Activated T-helper 9 cell treated with anti-CD3 and anti-CD28 coated beads, Interleukin-2, amount 50 U/mL, for 16 hours (primary cell): Measurements from ENCODE around the gene ZP2.
"Not testable (repeated sequence)": the region's sequence is repeated elsewhere in the genome, so short reads cannot be mapped to it uniquely, and the experiment has no call there.

Experiments
- DNase-seq: peaks from one replicate; pipeline ENCODE4 v3.0.0-alpha.2; 2020; ENCODE audit warnings: low read depth

The ZP2 gene

DNA sequence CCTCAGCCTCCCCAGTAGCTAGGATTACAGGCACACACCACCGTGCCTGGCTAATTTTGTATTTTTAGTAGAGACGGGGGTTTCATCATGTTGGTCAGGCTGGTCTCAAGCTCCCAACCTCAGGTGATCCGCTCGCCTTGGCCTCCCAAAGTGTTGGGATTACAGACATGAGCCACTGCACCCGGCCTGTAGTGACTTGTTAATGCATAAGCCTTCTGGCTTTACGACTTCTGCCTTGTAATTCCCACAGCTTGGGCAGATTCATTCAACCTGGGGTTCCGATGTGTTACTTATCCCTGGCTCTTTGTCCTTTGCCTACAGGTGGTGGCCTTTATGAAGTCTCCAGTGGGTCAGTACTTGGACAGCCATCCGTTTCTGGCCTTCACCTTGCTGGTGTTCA, 41.3 kb downstream of the ZP2 start:
- DNase-seq = not testable (repeated sequence)

DNA sequence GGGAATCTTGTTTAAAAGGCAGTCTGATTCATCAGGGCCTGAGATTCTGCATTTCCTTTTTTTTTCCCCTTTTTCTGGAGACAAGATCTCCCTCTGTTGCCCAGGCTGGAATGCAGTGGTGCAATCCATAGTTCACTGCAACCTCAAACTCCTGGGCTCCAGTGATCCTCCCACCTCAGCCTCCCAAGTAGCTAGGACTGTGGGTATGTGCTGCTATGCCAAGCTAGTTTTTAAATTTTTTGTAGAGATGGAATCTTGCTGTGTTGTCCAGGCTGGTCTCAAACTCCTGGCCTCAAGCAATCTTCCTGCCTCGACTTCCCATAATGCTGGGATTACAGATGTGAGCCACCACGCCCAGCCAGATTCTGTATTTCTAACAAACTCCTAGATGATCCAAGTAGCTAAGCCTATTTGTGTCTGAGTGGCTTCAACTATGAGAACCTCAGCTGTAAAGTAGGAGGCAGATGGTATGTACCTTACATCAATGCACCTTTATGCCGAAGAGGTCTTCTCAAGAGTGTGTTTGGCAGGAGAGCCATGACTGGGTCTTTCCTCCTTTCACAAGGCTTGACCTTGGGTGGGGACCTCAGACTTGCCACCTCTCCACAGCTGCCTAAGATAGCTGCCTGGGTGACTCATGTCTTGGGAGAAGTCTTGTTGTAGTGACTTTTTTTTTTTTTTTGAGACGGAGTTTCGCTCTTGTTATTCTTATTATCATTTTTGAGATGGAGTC, 42.0 kb downstream of the ZP2 start:
- DNase-seq = no peak

DNA sequence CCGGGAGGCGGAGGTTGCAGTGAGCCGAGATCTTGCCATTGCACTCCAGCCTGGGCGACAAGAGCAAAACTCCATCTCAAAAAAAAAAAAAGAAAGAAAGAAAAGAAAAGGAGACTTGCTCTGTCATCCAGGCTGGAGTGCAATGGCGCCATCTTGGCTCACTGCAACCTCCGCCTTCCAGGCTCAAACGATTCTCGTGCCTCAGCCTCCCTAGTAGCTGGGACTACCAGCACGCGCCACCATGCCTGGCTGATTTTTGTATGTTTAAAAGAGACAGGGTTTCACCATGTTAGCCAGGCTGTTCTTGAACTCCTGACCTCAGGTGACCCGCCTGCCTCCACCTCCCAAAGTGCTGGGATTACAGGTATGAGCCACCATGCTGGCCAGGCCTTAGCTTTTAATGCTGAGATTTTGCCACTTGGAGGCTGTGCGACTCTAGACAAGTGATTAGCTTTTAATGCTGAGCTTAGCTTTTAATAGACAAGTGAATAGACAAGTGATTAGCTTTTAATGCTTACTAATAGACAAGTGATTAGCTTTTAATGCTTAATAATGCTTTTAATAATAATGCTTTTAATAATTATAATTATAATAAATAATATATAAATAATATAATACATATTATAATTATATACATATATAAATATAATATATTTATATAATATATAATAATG, 43.3 kb downstream of the ZP2 start:
- no peak for DNase-seq

DNA sequence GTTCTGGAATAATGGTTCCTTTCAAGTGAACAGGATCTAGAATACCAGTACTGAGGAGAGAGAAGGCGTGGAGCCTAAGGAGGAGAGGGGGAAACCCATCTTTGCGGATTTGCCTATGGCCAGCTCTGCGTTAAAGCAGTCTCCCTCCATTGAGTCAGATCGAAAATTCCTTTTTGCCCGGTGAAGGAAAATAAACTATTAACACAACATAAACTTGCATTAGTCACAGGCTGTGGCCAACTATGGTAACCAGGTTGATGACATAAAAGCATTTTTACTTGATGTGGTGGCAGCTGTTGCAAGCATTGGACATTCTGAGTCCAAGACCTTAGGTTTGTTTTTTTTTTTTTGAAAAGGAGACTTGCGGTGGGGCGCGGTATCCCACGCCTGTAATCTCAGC, 44.0 kb downstream of the ZP2 start:
- no peak for DNase-seq

DNA sequence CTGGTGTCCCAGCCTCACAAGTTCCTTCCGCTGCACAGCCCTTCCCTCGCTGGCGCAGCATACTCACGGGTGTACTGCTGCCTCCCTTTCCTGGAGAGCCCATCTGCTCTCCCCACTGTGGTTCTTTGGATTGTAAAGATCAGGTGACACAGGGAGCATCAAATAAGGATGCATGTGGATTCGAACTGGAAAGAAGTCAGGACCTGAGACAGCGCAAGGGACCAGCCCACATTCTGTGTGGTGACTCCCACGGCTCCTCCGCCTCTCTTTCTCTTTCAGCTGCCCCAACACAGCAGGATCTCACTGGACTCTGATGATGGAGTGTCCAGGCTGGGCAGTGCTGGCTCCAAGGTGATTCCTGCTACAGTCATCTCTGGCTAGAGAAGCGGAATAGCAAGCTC, 44.8 kb downstream of the ZP2 start:
- no peak for DNase-seq

DNA sequence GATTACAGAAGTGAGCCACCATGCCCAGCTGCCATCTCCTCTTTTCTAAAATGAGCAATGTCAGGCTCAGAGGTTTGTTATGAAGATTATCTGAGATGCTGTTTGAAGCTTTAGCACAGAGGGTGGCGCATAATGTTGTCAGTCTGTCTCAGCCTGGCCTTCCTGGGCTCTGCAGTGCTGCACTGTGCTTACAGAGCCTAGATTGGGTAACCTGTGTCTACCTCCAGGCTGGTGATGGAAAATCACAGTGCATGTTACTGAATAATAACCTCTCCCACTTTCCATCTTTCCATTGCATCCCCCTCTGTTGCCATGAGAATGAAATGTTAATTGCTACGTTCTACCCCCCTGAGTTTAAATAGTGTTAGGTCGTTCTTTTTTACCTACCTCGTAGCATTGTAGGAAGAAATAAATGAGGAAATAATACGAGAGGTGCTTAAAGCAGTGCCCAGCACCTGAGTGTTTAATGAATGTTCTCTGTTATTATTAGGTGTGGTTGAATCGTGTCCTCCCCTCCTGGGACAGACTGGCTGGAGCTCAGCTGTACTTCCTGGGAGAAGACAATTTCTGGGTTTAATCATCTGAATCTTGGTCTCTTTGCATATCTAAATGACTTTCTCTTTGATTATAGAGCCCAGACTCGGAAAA, 46.7 kb downstream of the ZP2 start:
- no peak for DNase-seq

DNA sequence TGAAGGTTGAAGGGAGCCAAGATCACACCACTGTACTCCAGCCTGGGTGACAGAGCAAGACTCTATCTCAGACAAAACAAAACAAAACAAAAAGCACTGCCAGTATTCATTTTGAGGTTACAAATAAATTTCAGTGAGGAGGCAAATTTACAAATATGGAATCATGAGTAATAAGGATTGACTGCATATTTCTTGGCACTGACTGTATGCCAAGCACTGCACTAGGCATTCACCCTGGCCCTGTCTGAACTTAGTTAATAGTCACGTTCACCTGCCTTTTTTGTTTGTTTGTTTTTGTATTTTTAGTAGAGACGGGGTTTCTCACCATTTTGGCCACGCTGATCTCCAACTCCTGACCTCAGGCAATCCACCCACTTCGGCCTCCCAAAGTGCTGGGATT, 47.8 kb downstream of the ZP2 start:
- DNase-seq = no peak

DNA sequence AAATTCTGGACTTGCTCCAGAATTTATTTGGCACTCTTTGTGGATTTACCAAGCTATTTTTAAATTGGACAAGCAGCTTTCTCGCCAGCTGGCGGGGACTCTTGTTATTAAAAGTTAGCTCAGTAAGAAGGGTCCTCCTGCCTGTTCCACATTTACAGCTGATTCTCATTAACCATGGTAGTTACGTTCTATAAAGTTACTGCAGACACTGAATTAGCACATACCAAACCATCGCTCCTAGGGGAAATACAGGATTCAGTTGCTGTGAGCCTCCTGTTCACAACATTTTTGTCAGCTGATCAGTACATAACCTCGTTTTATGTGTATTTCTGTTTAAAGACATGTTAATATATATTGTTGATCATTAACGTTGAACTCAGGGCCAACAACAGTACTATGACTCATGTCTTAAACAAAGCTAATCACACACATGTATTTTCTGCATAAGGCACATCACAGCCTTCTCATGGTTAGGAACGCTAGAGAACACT, 48.7 kb downstream of the ZP2 start:
- no peak for DNase-seq

DNA sequence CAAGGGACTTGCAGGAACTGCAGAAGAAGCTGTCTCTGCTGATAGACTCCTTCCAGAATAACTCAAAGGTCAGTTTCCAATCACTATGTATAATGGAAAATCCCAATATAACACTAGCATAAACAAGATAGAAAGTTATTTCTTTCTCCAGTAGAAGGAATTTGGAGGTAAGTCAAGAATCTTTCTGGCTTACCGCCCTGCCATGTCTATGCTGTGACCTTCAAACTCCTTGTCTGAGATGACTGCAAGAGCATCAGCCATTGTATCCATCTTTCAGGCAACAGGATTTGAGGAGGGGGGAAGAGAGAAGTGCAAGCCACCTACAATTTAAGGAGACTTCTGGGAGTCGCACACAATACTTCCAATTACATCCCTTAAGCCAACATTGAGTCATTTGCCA, 50.2 kb downstream of the ZP2 start:
- no peak for DNase-seq

DNA sequence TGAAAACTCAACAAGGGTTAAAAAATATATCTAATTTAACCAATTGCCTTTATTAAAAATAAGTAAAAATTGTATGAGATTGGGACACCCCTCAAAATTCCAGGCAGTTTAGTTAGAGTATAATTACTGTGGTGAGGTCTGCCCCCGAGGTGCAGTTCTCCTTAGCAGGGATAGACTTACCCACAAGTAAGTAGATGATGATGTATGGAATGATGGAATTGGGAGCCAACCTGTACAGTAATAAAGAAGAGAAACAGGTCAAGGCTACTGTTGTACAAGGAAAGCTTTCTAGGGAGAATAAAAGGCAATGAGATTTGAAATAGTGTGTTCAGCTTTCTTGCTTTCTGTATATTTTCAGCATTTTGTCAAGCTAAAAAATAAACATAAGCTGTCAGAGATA, 51.1 kb downstream of the ZP2 start:
- no peak for DNase-seq

DNA sequence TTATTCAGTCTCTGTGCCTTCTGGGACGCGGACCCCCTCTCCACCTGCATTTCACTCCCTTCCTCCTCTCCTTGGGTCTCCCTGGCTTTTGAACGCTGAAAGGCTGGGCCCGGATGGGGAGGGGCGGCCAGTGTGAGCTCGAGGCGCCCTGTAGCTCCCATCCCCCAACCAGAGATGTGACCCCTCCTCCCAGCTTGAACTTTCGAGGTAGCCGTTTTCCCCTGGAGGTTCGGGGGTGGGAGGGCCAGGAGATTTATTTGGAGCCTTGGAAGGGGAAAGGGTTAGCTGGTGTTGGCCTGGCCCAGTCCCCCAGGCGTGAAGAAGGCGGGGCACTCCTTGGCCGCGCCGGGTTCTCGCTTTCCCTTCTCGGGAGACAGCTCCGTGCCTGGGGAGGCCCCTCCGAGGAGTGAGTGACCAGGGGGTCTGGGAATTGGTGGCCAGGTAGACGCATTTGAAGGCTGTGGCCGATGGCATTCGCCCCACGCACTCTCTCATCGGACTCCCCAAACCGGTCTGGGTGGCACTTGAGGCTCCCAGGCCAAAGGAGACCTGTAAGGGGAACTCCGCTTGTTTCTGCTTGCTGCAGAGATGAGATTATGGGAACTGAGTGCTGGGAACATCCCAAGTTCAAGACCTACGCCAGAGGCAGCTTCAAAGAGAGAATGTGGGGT, 52.0 kb downstream of the ZP2 start:
- peak; percentile 1 for DNase-seq

DNA sequence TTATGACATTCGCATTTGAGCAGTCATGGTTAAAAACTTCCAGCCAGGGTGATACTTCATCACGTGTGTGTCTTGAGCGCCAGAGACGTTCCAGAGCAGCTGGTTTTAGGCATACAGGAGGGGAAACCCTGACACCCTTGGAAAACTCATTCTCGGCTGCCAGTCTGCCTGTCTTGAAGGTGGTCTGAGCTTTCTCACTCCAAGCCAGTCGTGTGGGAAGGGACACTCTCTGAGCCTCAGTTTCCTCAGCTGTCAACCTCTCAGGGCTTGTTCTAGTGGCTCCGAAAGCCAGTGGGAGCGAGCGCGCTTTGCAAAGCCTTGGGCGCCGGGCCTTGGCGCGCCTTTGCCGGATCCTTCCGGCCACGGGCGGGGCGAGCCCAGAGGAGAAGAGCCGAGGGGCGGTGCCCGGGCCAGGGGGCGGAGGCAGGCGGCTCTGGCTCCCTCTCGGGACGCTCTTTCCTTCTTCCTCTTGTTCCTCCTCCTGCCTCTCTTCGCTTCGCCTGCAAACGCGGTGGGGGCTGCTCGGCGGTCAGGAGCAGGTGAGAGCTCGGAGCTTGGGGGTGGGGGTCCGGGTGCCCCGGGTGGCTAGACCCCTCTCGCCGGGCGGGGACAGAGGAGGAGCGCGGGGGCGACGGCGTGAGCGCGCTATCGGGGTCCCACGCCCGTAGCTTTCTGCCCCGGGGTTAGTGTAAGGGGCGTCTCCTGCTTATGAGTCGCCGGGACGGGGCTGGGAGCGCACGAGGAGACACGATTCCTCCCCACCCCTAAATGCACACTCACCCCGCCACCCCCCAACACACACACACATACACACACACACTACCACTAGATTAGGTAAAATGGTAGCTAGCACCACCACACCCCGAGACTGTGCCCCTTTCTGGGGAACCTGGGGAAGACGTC, 52.9 kb downstream of the ZP2 start, which contains the start of gene LDAF1:
LDAF1 (plus strand) TSS at position 467 of the 903 bp plus-strand sequence. CDS start 2,509 bp downstream, outside the sequence.
- peak; percentile 68 for DNase-seq

DNA sequence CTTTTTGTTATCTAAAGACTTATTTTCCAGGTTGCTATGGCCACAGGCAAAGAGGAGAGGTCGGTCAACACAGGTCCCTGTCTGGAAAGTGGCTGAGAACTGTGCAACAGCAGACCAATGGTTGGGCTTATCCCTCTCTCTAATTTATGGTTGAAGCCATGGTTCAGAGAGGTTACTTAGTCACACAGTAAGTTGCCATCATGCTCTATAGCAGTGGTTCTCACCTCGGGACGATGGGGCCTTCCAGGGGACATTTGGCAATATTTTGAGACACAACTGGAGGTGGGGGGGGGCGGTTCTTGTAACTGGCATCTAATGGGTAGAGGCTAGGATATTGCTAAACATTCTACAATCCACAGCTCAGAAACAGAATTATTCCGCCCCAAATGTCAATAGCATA, 53.7 kb downstream of the ZP2 start:
- no peak for DNase-seq

DNA sequence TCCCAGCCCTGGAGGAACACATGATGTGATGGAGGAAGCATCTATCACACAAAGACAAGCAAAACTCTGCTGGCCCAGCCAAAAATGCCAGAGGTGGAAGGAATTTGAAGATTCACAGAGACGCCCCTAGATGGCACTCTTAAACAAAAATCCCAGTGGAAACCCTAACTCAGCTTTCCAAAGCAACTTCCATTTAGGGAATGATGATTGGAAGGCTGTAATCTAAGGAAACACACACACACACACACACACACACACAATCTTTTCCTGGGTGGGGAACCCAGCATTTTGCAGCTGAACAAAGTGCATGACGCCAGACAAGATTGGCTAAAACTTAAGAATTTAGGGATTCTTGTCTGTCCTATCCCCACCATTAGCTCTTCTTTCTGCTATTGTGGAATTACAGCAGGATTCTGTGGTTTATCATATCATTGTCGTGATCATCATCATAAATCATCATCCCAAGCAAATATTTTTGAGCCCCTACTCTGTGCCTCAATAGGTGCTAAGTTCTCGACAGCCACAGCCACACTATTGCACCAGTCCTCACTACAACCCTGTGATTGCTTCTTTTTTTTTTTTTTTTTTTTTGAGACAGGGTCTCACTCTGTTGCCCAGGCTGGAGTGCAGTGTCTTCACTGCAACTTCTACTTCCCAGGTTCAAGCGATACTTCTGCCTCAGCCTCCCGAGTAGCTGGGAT, 54.5 kb downstream of the ZP2 start:
- DNase-seq = no peak

DNA sequence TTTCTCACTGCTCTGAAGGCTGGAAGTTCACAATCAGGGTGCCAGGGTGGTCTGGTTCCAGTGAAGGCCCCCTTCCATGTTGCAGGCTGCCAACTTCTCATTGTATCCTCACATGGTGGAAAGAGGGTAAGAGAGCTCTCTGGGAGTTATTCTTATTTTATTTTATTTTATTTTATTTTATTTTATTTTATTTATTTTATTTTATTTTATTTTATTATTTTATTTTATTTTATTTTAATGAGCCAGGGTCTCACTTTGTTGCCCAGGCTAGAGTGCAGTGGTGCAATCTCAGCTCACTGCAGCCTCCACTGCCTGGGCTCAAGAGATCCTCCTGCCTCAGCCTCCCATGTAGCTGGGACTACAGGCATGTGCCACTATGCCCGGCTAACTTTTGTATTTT, 55.4 kb downstream of the ZP2 start:
- not testable (repeated sequence) for DNase-seq

DNA sequence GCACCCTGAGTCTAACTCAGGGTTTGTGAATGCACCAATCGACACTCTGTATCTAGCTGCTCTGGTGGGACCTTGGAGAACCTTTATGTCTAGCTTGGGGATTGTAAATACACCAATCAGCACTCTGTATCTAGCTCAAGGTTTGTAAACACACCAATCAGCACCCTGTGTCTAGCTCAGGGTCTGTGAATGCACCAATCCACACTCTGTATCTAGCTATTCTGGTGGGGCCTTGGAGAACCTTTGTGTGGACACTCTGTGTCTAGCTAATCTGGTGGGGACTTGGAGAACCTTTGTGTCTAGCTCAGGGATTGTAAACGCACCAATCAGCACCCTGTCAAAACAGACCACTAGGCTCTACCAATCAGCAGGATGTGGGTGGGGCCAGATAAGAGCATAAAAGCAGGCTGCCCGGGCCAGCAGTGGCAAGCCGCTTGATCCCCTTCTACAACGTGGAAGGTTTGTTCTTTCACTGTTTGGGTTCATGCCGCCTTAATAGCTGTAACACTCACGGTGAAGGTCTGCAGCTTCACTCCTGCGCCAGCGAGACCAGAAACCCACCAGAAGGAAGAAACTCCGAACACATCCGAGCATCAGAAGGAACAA, 58.1 kb downstream of the ZP2 start:
- DNase-seq = not testable (repeated sequence)

DNA sequence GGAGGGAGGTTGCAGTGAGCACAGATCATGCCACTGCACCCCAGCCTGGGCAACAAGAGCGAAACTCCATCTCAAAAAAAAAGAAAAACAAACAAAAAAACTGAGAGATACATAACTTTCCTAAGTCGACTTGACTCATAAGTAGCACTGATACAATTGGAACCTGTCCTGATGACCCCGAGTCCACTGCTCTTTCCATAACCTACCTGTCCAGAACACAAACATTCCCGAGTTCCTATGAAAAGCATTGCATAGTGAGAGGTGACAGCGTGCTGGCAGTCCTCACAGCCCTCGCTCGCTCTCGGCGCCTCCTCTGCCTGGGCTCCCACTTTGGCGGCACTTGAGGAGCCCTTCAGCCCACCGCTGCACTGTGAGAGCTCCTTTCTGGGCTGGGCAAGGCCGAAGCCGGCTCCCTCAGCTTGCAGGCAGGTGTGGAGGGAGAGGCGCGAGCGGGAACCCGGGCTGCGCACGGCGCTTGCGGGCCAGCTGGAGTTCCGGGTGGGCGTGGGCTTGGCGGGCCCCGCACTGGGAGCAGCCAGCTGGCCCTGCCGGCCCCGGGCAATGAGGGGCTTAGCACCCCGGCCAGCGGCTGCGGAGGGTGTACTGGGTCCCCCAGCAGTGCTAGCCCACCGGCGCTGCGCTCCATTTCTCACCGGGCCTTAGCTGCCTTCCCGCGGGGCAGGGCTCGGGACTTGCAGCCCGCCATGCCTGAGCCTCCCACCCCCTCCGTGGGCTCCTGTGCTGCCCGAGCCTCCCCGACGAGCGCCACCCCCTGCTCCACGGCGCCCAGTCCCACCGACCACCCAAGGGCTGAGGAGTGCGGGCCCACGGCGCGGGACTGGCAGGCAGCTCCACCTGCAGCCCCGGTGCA, 59.0 kb downstream of the ZP2 start:
- not testable (repeated sequence) for DNase-seq

DNA sequence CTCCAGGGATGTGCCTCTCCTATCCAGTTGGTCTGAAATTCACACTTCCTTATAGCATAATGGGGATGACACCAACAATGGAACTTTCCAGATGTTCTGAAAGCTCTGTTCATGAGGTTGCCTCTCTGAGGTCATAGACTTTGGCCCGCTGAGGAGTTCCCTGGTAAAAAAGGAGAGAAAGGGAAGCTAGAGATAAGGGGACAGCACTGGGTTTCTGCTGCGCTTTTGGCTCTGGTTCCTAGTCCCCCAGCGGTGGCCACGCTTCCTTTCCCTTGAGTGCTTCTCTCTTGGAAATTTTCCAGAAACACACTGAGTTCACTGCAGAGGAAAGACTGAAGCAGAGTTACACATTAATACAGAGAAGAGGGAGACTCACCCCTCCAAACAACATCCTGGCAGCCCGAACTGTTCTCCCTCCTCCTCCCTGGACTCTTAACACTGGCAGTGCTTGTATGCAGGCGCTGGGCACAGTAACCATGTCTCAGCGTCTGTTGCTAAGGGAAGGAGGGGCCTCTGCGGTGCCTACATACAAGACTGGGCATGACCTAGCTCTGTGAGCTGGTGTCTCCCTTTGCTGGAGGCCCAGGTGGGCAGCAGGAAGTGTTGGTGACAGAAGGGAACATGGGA, 60.9 kb downstream of the ZP2 start, which contains the start of gene DNAH3:
DNAH3 (minus strand) TSS at position 472 of the 627 bp plus-strand sequence. CDS start 527 bp downstream, outside the sequence.
- no peak for DNase-seq
